ENCODE measurements around the gene WDFY2. TPM values are rescaled to one million over a fixed set of nuclear protein-coding genes. Genes with fewer than 3 reads are reported as not detected.

The WDFY2 gene
- total RNA-seq, 1 experiment from 2014 or later = 26.4 TPM

- Histone ChIP-seq H3K56ac (ENCODE audit: insufficient read length, low read depth, low read length) (no peak overlapping the region), H2AK5ac (ENCODE audit: insufficient read length, low read length) (no peak overlapping the region), H3K14ac (ENCODE audit: insufficient read depth, low read length) (no peak overlapping the region), H3K23me2 (ENCODE audit: insufficient read length, low read depth, low read length, poor library complexity, severe bottlenecking) (peaks cover 3% of the 10 kb centered on the region), H3T11ph (ENCODE audit: low read length) (no peak overlapping the region), H4K20me1 (ENCODE audit: control insufficient read depth, insufficient read depth, insufficient read length) (no peaks in the 10 kb centered on the region), H3K79me2 (ENCODE audit: insufficient read depth, low read length) (no peaks in the 10 kb centered on the region), H3K27me3 (ENCODE audit: insufficient read depth, low read length) (no peaks in the 10 kb centered on the region), H2AFZ (ENCODE audit: low read length) (no peak overlapping the region), H2BK12ac (ENCODE audit: insufficient read length, low read depth, low read length) (no peak overlapping the region), H2BK5ac (ENCODE audit: insufficient read length, low read length) (no peak overlapping the region), H3K79me1 (ENCODE audit: insufficient read depth, low read depth, low read length, poor library complexity, severe bottlenecking) (no peaks in the 10 kb centered on the region), H3K4ac (ENCODE audit: low read depth, low read length) (no peak overlapping the region), H2BK15ac (ENCODE audit: low read depth, low read length) (no peak overlapping the region), H3K4me1 (ENCODE audit: insufficient read depth, low read length) (peaks cover 6% of the 10 kb centered on the region; the same call in 1 of the 2 replicates), H3K9ac (ENCODE audit: extremely low read depth, insufficient read length, low read length) (no peak overlapping the region), H3K27ac (ENCODE audit: insufficient read length, low read depth, low read length) (no peak overlapping the region), H3K4me2 (ENCODE audit: insufficient read depth, insufficient read length, low read length) (no peak overlapping the region), H4K5ac (ENCODE audit: insufficient read length, low read depth, low read length) (no peak overlapping the region), H3K23ac (ENCODE audit: insufficient read length, low read depth, low read length) (no peak overlapping the region), H3K18ac (ENCODE audit: insufficient read length, low read depth, low read length) (no peak overlapping the region), H2BK120ac (ENCODE audit: low read depth, low read length, poor library complexity, severe bottlenecking) (no peak overlapping the region), H4K8ac (replicated peaks; ENCODE audit: insufficient read length, low read depth, low read length) (no peak overlapping the region), H3K9me3 (ENCODE audit: control insufficient read depth, low read depth, low read length) (no peaks in the 10 kb centered on the region), H4K91ac (ENCODE audit: insufficient read length, low read depth, low read length) (no peak overlapping the region), H2BK20ac (ENCODE audit: low read depth, low read length, poor library complexity, severe bottlenecking) (no peak overlapping the region)
- H3K27ac Mint-ChIP-seq = no peak overlapping the region
- H3K4me1 Mint-ChIP-seq = peaks cover 31 to 32% of the 10 kb centered on the region in 2 experiments
- no peak overlapping the region for H3K4me3 Mint-ChIP-seq
- no peak for TF ChIP-seq CTCF (conservative IDR thresholded peaks at IDR 0.05)
- no peaks in the 10 kb centered on the region for H3K36me3 Mint-ChIP-seq (ENCODE audit: insufficient read depth in 1 of 3, low read depth in 3 of 3)
- peaks cover 2% of the 10 kb centered on the region for H3K27me3 Mint-ChIP-seq (ENCODE audit: low read depth)
- no peak for DNase-seq
- H3K9me3 Mint-ChIP-seq = no peaks in the 10 kb centered on the region
- WGBS (ENCODE audit: extremely low coverage, insufficient read length, low lambda C conversion rate) = no CpG with 5 or more reads among the region's 2 CpGs
Observed at GRCh38 chr13:51814071-51814470, 229.8 kb downstream of the WDFY2 start.
